ENCODE measurements around the gene CFAP46.
"Not testable (repeated sequence)": the region's sequence is repeated elsewhere in the genome, so short reads cannot be mapped to it uniquely, and the experiment has no call there.

The CFAP46 gene

DNA sequence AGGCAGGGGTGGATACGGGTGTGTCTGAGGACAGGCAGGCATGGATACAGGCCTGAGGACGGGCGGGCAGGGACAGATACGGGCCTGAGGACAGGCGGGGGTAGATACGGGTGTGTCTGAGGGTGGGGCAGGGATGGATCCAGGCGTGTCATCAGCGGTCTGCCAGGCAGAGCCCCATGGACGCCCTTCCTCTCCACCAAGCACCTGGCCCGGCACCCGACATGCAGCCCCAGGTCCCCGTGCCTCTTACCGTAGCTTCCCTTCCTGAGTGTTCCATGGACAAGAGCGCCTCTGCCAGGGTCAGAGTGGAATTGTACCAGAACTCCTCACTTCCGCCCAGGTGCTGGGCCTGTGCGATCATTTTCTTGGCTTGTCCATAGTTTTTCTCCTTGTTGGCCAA, 81.8 kb downstream of the CFAP46 start:
- DNase-seq = no peak

DNA sequence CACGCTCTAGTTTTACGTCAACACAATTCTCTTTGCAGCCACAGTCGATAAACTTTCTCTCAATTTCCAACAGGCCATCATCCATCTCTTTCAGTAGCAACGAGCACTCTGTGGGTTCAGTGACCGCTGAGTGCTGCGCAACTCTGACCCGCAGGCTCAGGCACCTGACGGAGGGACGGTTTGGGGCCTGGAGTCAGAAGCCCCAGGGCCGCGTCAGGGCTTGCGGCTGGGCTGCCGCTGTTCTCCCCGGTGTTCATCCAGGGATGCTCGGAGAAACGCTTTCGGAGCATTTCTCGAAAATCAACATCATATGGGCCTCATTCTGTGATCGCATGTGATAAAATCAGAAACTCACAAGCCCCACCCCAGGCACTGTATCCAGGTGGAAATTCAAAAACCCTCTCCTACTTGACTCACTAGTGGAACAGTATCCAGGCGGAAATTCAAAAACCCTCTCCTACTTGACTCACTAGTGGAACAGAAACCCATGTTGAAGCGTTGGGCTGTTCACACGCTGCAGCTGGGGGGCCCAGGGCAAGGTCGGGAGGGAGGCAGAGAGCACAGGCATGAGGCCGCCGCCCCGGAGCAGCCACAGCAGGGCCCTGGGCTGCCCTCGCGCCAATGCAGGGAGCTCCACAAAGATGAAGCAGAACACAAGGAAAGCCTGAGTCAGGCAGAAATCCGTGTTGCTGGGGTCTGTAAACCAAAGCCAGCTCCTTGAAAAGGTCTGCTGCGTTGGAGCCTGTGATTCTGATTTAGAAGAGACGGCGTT, 83.1 kb downstream of the CFAP46 start:
- DNase-seq = no peak

DNA sequence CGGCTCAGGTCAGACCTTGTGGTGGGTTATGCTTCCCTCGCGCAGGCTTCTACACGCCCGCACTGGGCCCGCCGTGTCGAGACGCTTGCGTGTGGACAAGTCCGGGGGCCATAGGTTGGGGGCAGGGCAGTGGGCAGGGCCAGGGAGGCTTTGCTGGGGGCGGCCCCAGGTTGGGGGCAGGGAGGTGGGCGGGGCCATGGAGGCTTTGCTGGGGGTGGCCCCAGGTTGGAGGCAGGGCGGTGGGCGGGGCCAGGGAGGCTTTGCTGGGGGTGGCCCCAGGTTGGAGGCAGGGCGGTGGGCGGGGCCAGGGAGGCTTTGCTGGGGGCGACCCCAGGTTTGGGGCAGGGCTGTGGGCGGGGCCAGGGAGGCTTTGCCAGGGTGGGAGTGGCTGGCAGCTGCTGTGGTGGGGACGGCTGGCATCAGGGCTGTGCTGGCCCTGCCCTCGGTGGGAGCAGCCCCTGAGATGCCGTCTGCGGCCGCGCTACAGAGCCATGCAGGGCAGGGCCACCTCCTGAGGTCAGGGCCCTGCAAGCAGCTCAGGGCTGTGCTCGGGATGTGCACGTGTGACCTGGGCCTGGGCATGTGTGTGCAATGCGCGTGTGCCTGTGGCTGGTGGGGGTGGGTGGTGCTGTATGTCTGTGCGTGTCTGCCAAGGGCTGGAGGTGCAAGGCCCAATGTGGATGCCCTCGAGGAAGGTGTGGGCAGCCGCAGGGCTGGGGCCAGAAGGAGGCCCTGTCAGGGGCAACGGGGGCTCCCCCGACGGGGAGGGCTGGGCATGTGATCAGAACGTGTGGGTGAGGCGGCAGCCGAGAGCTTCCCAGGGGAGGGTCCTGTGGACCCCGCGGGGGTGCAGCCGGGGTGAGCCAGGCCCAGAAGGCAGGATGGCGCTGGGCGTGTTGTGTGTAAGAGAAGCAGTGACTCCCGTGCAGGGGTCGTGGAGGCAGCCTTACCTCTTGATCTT, 84.0 kb downstream of the CFAP46 start:
- no peak for DNase-seq

GRCh38 chr10:132856869-132857524, 85.4 kb downstream of the CFAP46 start:
- no peak for DNase-seq

GRCh38 chr10:132855889-132856288, 86.5 kb downstream of the CFAP46 start:
- DNase-seq = no peak

GRCh38 chr10:132851451-132851850, 90.9 kb downstream of the CFAP46 start:
- DNase-seq = no peak

DNA sequence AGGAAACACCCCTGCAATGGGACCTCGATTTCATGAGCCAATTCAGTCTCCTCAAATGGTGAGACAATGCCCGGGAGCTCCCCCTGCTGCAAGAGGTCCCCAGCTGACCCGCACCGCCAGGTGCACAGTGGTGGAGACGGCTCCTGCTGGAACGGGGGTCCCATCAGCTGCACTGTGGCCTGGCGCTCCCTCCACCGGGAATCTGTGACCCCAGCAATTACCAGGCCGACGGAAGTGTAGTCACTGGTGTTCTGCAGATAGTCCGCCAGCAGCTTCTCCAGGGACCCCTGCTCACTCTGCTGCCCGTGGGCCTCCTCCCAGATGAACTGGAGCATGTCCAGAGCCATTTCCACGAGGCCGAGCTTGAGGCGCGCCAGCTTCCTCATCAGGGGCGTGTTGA, 91.5 kb downstream of the CFAP46 start:
- DNase-seq = no peak

GRCh38 chr10:132850246-132850645, 92.1 kb downstream of the CFAP46 start:
- no peak for DNase-seq

DNA sequence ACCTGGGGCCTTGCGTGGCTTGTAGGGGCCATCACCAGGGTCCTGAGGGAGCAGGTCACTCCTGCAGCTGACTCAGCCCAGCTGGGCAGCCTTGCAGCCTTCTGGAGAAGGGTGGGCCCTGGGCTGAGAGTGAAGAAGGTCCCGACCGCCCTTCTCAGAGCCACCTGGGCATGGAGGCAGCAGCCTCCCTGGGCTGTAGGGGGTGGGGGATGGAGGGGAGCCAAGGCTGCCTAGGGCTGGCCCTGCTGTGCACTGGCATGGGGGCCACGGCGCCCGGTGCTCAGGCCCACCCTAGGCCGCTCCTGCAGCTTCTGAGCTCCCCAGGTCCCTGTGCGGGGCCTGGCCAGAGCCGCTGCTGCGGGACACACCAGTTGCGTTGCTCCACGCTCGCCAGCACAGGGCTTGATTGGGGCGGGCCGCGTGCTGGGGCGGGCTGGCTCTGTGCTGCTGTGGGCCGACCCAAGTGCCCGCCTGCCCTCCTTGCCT, 92.8 kb downstream of the CFAP46 start:
- DNase-seq = no peak

DNA sequence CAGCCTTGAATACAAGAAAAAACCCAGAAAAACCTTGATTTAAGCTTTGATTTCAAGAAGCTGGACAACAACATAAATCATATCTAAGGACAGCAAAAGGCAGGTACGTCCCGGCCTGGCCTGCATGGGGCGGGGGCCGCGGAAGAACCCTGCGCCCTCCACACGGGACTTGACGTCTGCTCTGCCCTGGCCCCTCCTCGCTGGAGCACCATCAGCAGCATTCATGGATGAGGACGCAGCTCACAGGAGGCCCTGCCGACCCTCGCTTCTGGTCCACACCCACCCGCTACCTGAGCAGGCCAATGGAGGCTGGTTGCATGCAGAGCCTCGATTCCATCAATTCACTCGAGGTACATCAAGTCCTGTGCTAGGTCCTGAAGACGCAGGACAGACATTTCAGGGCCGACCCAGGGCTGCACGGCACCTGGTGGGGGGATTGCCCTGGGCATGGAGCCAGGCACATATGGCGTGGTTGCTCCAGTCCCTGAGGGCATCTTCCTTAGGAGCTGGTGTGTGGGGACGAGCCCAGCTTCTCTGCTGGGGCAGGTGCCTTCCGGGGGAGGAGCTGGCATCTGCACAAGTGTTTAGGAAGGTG, 93.3 kb downstream of the CFAP46 start:
- DNase-seq = no peak

- no peak for DNase-seq
These were observed 94.1 kb downstream of the CFAP46 start for GRCh38 chr10:132848291-132848701.

DNA sequence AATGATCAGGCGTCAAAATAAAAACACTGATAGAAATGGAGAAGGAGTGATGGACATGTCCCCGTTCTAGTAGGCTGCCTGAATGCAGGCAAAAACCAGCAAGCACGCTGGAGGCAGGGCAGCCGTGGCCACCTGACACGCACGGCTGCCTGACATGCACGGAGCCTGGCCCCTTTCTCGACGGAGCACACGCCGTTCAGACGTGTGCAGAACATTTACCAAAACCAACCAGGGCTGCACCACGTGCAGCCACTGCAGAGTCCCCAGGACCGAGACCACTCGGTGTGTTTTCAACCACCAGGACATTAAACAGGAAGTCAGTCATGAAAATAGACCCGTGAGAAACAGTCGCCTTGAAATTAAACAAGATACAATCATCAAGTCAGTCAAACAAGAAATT, 94.5 kb downstream of the CFAP46 start:
- no peak for DNase-seq

DNA sequence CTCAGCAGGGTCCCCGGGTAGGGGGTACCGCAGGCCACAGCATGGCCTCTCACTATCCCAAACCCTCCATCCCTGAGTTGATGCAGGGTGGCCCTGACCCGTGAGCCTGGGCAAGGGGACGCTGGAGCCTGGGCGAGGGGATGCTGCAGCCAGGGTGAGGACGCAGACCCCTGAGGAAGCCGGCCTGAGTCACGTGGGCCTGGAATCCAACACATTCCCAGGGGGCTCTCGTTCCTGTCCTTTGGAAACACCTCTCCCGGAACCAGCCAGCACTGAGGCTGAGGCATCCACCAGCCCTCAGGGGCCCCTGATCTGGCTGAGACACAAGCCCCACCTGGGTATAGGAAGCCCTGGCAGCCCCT, 95.0 kb downstream of the CFAP46 start:
- DNase-seq = no peak

- no peak for DNase-seq
These were observed 95.5 kb downstream of the CFAP46 start for GRCh38 chr10:132846631-132847415.

DNA sequence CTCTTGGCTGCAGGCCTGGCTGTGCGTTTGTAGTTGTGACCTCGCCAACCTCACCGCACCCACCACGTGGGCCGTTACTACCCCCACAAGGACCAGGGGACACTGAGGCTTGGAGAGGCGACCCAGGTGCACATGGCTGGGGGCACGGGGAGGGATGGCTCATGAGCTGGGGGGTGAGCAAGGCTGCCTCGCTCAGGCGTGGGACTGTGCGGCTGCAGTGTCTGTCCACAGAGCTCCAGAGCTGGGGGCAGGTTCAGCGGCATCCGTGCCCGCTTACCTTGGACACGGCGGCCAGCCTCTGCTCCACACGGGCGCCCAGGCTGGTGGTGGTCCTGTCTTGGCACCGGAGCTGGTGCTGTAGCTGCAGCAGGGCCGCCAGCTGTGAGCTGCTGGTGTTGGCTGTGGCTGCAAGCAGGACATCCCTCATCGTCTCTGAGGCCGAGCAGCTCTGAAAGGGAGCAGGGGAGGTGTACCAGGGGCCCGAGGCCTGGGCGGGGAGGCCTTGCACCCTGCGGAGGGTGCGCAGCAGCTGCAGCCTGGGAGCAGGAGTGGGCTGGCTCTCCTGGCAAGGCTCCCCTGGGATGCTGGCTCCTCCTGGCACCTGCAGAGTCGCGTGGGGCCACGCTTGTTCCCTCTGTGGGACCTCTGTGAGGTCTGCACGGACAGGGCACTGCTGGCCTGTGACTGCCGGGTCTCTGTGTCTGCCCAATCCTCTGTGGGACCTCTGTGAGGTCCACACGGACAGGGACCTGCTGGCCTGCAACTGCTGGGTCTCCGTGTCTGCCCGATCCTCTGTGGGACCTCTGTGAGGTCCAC, 96.4 kb downstream of the CFAP46 start:
- DNase-seq = no peak

- DNase-seq = no peak
These were observed 97.3 kb downstream of the CFAP46 start for GRCh38 chr10:132845041-132845551.

GRCh38 chr10:132844069-132844809, 98.1 kb downstream of the CFAP46 start:
- no peak for DNase-seq

GRCh38 chr10:132843276-132843675, 99.1 kb downstream of the CFAP46 start:
- DNase-seq = not testable (repeated sequence)

GRCh38 chr10:132842397-132842796, 100.0 kb downstream of the CFAP46 start:
- no peak for DNase-seq

- DNase-seq = no peak
These were observed 100.8 kb downstream of the CFAP46 start for GRCh38 chr10:132841615-132841975.
